CD4-positive, alpha-beta T cell (primary cell): ENCODE results near the gene MAP9. TPM values are rescaled to one million over a fixed set of nuclear protein-coding genes. Genes with fewer than 3 reads are reported as not detected.

Experiments
- ATAC-seq: fragments of 200-7000 bp; cut with Tn5 transposase; one replicate; pipeline ENCODE4 v1.10.0; 2022; ENCODE audit warnings: mild to moderate bottlenecking; ENCODE audit not compliant: poor library complexity
- CTCF ChIA-PET: fragments of 350-600 bp; sonication (Branson Sonifier 250); formaldehyde crosslinking; loops from one replicate; lab custom pipeline; 2021; ENCODE audit warnings: antibody characterized with exemption, inconsistent platforms; lab: Charles Lee
- POLR2A ChIA-PET: fragments of 350-600 bp; sonication (Branson Sonifier 250); formaldehyde crosslinking; loops from one replicate; lab custom pipeline; 2021; ENCODE audit warnings: antibody characterized with exemption, inconsistent platforms; lab: Charles Lee
- DNase-seq, 14 experiments: peaks; one replicate each; pipeline ENCODE4 v3.0.0-alpha.2; 2013 to 2020; ENCODE audit warnings: mixed read lengths in 2 of 14
- H3K27ac ChIP-seq, 2 donors: one replicate each; pipeline versions ENCODE4 v1.5.1 to v1.7.0; 2013; ENCODE audit warnings: low read length in 2 of 2, low read depth in 1 of 2, mild to moderate bottlenecking in 1 of 2
- H3K27me3 ChIP-seq, 2 experiments: 1 replicate in 1 of 2; 2 replicates in 1 of 2; pipeline versions ENCODE4 v1.6.1 to v1.7.0; 2013; ENCODE audit warnings: low read length in 2 of 2, control low read depth in 1 of 2, mild to moderate bottlenecking in 1 of 2, moderate library complexity in 1 of 2; ENCODE audit not compliant: insufficient read depth in 2 of 2, control insufficient read depth in 1 of 2
- H3K36me3 ChIP-seq: one replicate; pipeline ENCODE4 v1.6.1; 2013; ENCODE audit warnings: low read length, control low read depth; ENCODE audit not compliant: insufficient read depth
- H3K4me1 ChIP-seq: one replicate; pipeline ENCODE4 v1.6.1; 2013; ENCODE audit warnings: low read length, control low read depth; ENCODE audit not compliant: insufficient read depth
- H3K4me3 ChIP-seq: one replicate; pipeline ENCODE4 v1.5.1; 2013; ENCODE audit warnings: mild to moderate bottlenecking, low read length, moderate library complexity
- H3K9me3 ChIP-seq, 2 experiments: 1 replicate in 1 of 2; 2 replicates in 1 of 2; pipeline versions ENCODE4 v1.6.1 to v1.7.0; 2013; ENCODE audit warnings: low read length in 2 of 2, mild to moderate bottlenecking in 2 of 2, control low read depth in 1 of 2, moderate library complexity in 1 of 2; ENCODE audit not compliant: control insufficient read depth in 1 of 2, insufficient read depth in 1 of 2
- H3K27ac Mint-ChIP-seq: one replicate; pipeline ENCODE4 v1.8.0; 2020; ENCODE audit warnings: mixed read lengths
- H3K27me3 Mint-ChIP-seq: one replicate; pipeline ENCODE4 v1.8.0; 2021; ENCODE audit warnings: mixed read lengths
- H3K36me3 Mint-ChIP-seq: one replicate; pipeline ENCODE4 v1.8.0; 2021; ENCODE audit warnings: low read depth, mixed read lengths
- H3K4me1 Mint-ChIP-seq: one replicate; pipeline ENCODE4 v1.8.0; 2021; ENCODE audit warnings: low read depth, mixed read lengths
- H3K4me3 Mint-ChIP-seq: one replicate; pipeline ENCODE4 v1.8.0; 2020; ENCODE audit warnings: mild to moderate bottlenecking, mixed read lengths
- H3K9me3 Mint-ChIP-seq: one replicate; pipeline ENCODE4 v1.8.0; 2020; ENCODE audit warnings: mixed read lengths
- intact Hi-C, 2 experiments: fragments of 100-400 bp; cut with DNase I in 1 of 2; cut with micrococcal nuclease in 1 of 2; formaldehyde crosslinking; loops; one replicate each; pipeline versions ENCODE4 v1.15.1 to v1.9.0; 2023 to 2025; cut with DNase I, micrococcal nuclease
- total RNA-seq, 174 experiments: library from RNA in 2 of 174; stranded (reverse) in 2 of 174; gene quantifications; one replicate each; pipeline ENCODE4 v1.2.3 and lab custom pipeline; 2021 to 2026
- TF ChIP-seq, protein P1 (sequence below): fragments of 200-600 bp; IDR thresholded peaks from one replicate; pipeline ENCODE4 v1.8.0; 2022; ENCODE audit warnings: antibody characterized with exemption, mild to moderate bottlenecking

The MAP9 gene
- total RNA-seq, 2 experiments from 2014 or later: 15.5 to 16.5 TPM

DNA sequence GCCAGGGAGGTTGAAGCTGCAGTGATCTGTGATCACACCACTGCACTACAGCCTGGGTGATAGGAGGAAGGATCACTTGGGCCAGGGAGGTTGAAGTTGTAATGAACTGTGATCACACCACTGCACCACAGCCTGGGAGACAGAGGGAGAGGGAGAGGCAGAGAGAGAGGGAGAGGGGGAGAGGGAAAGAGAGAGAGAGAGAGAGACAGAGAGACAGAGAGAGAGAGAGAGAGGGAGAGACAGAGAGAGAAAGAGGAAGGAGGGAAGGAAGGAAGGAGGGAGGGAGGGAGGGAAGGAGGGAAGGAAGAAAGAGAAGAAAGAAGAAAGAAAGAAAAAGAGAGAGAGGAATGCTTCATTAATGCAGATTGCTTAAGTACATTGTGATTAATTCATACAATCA is 15.2 kb upstream of the MAP9 start:
- intact Hi-C loops: no loop called here

DNA sequence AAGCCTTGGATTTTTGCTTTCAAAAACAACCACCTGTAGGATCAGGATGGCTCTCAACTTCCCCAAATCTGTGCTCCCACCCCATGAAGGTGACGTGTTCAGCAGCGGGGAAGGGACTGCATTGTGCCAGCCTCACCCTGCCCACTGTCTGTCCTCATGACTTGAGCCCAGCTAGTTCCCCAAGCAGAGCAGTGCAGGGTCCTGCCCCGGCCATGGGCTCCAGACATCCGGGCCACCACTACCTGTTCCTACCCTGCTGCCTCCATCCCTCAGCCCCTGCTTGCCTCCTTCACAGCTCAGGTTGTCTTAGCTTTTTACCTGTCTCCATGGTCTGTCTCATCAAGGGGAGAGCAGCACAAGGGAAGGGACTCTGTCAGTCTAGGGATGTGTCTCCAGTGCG is 11.4 kb upstream of the MAP9 start:
- no peaks in the 10 kb centered on the region for H3K9me3 ChIP-seq
- Mint-ChIP-seq H3K9me3 (no peaks in the 10 kb centered on the region), H3K4me1 (no peaks in the 10 kb centered on the region), H3K4me3 (no peak overlapping the region), H3K27me3 (peaks cover 5% of the 10 kb centered on the region), H3K27ac (no peak overlapping the region), H3K36me3 (no peaks in the 10 kb centered on the region)
- H3K27ac ChIP-seq: no peak overlapping the region
- H3K27me3 ChIP-seq: peaks cover 0 to 3% of the 10 kb centered on the region in 2 experiments
- no peak for DNase-seq
- H3K4me1 ChIP-seq: no peaks in the 10 kb centered on the region
- H3K36me3 ChIP-seq: no peaks in the 10 kb centered on the region
- ChIA-PET CTCF (no interaction called here), POLR2A (no interaction called here)
- intact Hi-C loops: no loop called here
- no peak overlapping the region for H3K4me3 ChIP-seq
- ATAC-seq: no peak
- TF ChIP-seq, protein P1, sequence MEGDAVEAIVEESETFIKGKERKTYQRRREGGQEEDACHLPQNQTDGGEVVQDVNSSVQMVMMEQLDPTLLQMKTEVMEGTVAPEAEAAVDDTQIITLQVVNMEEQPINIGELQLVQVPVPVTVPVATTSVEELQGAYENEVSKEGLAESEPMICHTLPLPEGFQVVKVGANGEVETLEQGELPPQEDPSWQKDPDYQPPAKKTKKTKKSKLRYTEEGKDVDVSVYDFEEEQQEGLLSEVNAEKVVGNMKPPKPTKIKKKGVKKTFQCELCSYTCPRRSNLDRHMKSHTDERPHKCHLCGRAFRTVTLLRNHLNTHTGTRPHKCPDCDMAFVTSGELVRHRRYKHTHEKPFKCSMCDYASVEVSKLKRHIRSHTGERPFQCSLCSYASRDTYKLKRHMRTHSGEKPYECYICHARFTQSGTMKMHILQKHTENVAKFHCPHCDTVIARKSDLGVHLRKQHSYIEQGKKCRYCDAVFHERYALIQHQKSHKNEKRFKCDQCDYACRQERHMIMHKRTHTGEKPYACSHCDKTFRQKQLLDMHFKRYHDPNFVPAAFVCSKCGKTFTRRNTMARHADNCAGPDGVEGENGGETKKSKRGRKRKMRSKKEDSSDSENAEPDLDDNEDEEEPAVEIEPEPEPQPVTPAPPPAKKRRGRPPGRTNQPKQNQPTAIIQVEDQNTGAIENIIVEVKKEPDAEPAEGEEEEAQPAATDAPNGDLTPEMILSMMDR: no peak

More for the DNA sequence above, 15.2 kb upstream of the MAP9 start:
- ChIA-PET POLR2A (no interaction called here), CTCF (no interaction called here)
- H3K27me3 ChIP-seq: peaks cover 0 to 3% of the 10 kb centered on the region in 2 experiments
- no peaks in the 10 kb centered on the region for H3K9me3 Mint-ChIP-seq
- TF ChIP-seq, protein P1: no peak
- H3K4me3 Mint-ChIP-seq: no peak overlapping the region
- no peaks in the 10 kb centered on the region for H3K4me1 ChIP-seq
- no peaks in the 10 kb centered on the region for H3K9me3 ChIP-seq
- H3K27me3 Mint-ChIP-seq: peaks cover 12% of the 10 kb centered on the region
- H3K27ac ChIP-seq: no peak overlapping the region
- H3K36me3 Mint-ChIP-seq: no peaks in the 10 kb centered on the region
- ATAC-seq: no peak
- no peak overlapping the region for H3K27ac Mint-ChIP-seq
- no peak for DNase-seq
- no peaks in the 10 kb centered on the region for H3K4me1 Mint-ChIP-seq
- H3K4me3 ChIP-seq: no peak overlapping the region
- no peaks in the 10 kb centered on the region for H3K36me3 ChIP-seq

DNA sequence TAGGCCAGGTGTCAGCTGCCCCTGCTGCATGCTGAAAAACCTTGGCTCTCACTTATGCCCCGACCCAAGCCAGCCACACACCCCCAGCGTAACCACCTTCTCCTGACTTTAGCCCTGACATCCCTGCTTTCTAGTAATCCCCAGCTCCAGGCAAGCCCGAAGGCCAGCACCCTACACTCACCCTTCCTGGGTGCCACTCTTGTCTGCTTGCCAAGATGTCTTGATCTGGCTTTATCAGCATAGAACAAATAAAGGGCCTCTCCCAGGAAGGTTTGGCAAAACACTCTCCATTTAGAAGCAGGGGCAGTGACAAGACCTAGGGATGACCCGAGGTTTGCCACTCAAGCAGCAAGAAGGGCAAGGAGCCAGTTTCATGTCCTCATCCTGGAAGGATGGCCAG is 6.8 kb upstream of the MAP9 start:
- no peak overlapping the region for H3K4me3 ChIP-seq
- H3K9me3 ChIP-seq: no peaks in the 10 kb centered on the region
- Mint-ChIP-seq H3K4me3 (no peak overlapping the region), H3K9me3 (no peaks in the 10 kb centered on the region), H3K27me3 (no peaks in the 10 kb centered on the region), H3K36me3 (no peaks in the 10 kb centered on the region), H3K27ac (no peak overlapping the region), H3K4me1 (no peaks in the 10 kb centered on the region)
- TF ChIP-seq, protein P1: no peak
- intact Hi-C loops: no loop called here
- DNase-seq (no peak), ATAC-seq (no peak)
- POLR2A ChIA-PET: no interaction called here
- H3K36me3 ChIP-seq: no peaks in the 10 kb centered on the region
- no peaks in the 10 kb centered on the region for H3K4me1 ChIP-seq
- CTCF ChIA-PET: no interaction called here
- H3K27ac ChIP-seq: no peak overlapping the region
- H3K27me3 ChIP-seq: no peaks in the 10 kb centered on the region
